HG03520 (cell line): ENCODE data around the gene FAM222B.
"Not testable (repeated sequence)": the region's sequence is repeated elsewhere in the genome, so short reads cannot be mapped to it uniquely, and the experiment has no call there.

Experiments
- ATAC-seq: cut with Tn5 transposase; IDR thresholded peaks from one replicate; pipeline ENCODE4 v1.9.1; 2021; ENCODE audit warnings: mild to moderate bottlenecking, moderate library complexity; ENCODE audit not compliant: unreplicated experiment

The FAM222B gene

DNA sequence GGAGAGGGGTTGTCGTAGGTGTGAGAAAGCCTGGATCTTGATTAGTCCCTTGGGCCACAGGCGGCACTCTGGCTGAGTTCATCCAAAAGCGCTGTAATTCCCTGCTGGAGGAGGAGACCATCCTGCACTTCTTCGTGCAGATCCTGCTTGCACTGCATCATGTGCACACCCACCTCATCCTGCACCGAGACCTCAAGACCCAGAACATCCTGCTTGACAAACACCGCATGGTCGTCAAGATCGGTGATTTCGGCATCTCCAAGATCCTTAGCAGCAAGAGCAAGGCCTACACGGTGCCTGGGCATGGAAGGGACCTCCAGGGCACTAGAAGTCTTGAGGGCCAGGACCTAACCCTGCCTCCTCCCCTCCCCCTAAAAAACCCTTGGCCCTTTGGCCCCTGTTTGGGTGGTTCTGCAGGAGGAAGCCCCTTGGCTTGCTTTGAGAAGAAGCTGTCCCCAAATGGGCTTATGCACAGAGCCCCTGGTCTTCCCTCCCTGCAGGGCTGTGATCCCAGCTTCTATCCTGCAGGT is 107.8 kb downstream of the FAM222B start:
- ATAC-seq, result no peak

DNA sequence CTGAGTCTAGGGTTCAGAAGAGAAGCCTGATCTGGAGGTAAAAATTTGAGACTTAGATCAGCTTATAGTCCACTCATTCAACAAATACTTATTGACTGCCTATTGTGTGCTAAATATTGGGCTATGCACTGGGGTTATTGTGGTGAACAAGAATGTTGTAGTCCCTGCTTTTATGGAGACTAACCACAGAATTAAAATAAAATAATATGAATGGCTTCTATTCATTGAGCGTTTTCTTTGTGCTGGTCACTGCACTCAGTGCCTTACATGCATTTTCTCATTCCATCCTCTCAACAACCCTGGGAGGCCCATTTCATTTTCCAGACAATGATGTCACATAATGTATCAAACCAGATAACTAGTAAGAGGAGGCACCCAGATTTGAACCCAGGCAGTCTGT is 109.2 kb downstream of the FAM222B start:
- no peak for ATAC-seq

DNA sequence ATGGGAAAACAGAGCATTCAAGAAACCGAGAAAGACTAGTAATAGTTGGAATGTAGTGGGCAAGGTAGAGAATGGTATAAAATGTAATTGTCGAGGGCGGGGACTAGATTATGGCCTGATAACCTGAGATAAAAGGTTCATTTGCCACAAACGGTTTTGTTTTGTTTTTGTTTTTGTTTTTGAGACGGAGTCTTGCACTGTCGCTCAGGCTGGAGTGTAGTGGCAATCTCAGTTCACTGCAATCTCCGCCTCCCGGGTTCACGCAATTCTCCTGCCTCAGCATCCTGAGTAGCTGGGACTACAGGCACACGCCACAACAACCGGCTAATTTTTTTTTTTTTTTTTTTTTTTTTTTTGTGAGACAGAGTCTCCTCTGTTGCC is 112.7 kb downstream of the FAM222B start:
- no peak for ATAC-seq

DNA sequence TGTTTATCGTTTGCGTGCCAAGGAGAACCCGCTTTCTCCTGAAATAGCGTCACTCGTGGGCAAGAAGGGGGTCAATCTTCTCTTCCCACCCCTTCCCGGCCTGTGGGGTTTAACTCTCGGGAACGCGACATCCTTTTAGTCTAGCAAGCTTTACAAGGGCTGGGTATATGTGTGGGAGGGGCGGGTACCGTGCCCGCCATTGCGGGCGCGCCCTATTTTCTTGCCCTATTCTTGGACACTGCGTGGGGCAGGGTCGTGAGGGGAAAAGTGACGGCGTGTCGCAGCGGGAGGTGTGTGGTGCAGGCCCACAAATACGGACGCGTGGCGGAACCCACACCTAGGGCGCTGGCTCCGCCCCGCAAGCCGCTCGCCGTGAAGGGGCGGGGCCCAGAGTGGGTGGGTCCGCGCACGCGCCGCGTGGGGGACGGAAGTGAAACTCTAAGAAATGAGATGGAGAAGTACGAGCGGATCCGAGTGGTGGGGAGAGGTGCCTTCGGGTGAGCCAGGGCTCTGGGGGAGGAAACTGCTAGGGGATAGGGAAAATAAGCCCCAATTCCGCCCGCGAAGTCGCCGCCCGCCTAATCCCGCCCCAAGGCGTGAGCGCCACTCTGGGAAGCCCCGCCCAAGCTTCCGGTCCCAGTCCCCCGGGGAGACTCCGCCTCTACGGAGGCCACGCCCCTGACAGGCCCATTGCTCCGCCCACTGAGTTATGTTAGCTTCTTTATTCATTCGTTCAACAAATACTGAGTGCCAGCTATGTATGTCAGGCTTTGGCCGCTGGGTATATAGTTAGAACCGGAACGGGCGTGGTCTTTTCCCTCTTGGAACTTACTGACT is 114.0 kb downstream of the FAM222B start, which contains the start of gene NEK8:
Gene NEK8 (plus strand): TSS at position 425 of the 837 bp plus-strand sequence. CDS start 26 bp downstream, at position 451.
- ATAC-seq, result peak; percentile 27

DNA sequence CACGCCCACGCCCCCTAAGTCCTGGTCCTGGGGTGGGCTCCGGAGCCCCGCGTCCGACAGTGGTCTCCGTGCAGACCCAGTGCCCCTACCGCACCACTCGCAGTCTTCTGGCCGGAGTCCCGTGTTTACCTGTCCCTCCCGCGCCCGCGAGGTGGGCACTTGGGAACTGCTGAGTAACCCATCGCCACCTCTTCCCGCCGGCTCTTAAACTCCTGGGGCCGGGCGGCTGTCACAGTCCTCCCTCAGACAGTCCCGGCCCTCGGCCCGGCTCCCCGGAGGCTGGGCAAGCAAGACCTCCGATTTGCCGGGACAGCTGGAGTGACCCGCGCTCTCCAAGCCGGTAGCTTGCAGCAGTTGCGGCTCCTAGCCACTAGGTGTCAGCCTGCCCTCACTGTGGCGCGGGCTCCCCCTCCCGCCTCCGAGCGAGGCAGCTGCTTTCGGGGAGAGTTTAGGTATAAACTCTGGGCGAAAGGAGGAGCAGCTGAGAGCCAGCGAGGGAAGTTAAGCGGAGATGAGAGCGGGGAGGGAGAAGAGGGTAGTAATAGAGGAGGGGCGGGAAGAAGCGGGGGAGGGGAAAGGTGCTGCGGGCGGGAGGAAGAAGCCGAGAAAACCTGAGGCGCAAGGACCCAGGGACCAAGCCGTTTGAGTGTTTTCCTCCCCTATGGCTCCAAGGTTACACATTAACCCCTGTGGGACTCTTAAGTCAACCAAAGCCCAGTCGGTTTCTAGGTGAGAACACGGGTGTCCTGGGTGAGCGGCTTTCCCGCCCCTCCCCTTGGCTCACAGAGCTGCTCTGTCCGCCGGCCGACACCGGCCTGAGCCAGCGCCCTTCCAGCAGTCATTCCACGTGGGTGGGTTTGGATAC is 115.7 kb downstream of the FAM222B start:
- ATAC-seq, result peak; percentile 31

DNA sequence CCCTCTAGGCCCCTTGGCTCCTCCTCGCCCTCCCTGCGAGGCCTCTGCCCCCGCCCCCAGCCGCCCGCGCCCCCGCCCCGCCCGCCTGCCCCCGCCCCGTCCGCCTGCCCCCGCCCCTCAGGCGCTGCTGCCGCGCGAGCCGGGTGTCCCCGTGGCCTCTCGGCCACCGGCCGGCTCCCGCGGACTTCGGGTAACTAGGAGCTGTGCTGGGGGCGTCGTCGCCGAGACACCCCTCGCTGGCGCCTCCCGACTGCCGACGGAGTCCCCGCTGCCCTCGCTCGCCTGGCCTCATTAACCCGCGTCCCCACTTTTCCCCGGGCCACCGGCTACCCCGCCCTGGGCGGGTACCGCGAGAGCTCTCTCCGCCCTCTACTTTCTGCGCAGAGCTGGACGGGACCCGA is 116.4 kb downstream of the FAM222B start, which contains the start of gene TLCD1:
Gene TLCD1 (minus strand): TSS at position 8 of the 401 bp plus-strand sequence. CDS start 136 bp downstream, outside the sequence.
- ATAC-seq, result no peak

DNA sequence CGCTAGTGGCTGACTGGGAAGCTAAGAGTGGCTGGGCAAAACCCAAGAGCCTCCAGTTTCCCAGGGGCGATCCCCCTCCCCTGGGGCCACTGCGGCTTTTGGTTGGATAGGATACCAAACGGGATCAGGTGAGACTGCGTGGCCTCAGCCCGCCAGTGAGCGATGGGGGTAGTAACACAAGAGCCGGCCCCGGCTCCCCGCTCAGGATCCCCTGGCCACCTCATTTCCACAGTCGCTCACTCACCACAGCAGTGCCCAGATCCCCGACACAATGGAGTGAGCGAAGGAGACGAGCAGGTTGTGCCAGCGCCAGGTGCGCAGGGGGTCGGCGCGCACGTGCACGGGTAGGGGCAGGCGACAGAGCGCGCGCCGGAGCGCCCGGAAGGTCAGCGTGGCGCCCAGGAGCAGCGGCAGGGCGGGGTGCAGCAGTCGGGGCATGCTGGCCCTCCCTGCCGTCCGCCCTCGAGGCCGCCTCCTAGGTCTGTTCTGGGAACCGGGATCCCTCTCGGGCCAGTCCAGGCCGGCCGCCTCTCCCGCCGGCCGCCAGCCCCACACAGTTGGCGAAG is 116.8 kb downstream of the FAM222B start:
- ATAC-seq, result no peak

DNA sequence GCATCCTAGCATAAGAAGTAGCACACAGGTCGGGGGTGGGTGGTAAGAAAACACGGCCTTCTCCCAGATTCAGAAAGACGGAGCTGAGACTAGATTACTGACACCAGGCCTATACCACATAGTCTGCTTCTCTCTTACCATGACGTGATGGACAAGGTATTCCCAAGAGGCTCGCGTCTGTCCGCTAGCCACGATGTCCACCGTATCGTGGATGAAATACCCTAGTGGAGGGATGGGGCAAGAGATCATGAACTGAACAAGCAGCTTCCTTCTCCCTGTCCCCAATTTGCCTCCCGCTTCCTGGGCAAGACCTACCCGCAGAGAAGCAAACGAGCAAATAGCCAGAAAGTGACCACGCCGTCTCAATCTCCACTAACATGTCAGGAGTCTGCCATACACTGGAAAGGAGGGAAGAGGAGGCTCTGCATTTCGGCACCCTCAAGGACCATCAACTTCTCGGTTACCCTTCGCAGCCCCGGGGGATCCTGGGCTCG is 117.4 kb downstream of the FAM222B start:
- no peak for ATAC-seq

DNA sequence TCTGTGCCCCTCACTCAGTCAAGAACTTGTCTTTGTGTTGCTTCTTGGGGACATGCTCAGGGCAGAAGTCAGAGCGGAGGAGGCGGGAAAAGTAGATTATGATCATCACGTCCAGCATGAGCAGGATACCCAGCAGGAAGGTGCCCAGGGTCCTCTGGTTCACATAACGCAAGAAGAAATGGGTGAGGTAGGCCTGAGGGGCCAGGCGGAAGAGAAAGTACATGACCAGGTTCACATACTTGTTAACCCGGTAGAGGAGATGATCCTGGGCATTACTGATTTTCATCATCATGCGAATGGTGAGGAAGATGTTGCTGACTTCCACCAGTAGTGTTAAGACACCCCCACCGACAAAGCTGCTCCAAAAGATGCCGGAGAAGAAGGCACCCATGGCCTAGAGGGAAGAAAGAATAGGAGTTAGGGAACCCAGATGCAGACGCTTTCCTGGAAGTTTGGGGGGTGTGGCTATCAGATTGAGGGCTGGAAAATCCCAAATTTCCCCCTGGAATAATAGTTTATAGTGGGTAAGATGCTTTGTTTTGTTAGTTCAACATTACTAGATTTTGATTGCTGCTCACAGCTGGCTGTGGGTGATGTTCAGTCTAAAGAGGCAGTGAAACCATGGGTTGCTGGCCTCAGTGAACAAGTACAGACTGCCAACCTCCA is 118.0 kb downstream of the FAM222B start:
- no peak for ATAC-seq

DNA sequence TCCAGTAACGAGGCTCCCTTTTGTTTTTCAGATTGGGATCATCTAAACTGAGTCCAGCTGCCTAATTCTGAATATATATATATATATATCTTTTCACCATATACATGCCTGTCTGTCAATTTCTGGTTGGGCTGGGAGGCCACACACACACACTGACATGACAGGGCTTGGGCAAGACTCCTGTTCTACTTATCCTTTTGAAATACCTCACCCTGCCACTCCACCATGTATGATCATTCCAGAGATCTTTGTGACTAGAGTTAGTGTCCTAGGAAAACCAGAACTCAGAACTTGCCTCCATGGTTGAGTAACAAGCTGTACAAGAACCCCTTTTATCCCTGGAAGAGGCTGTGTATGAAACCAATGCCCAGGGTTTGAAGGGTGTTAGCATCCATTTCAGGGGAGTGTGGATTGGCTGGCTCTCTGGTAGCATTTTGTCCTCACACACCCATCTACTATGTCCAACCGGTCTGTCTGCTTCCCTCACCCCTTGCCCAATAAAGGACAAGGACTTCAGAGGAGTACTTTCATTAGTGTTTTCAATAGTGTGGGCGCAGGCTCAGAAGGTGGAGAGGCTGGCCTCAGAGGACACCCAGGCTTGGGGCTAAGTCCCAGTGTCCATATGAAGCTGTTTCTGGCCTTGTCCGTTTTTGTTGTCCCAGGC is 118.6 kb downstream of the FAM222B start:
- not testable (repeated sequence) for ATAC-seq

DNA sequence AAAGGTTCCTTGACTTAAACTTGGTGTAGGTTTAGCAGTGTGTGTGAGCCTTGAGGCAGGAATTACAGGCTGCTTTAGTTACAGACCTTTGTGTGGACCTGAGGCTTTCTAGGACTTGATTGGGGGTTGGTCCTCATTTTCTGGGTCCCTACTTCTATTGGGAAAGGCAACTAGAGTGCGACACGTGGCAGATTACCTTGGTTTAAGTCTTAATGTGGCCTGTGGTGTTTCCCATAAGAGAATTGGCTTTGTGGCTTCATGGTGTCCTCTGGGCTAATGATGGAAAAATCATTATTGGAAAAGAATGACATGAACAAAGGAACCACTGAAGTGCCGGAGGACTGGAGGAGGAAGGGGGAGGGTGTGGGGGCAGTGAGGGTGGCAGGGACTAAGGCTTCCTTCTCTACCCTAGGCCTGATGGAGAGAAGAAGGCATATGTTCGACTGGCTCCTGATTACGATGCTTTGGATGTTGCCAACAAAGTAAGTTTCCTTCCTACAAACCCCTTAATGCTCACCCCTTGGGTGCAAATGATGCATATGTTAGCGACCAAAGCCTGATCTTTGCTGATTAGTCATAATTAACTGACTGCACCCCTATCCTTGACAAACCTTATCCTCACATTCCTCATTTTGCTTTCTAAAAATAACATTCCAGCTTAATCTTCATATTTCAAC is 119.3 kb downstream of the FAM222B start:
- ATAC-seq, result no peak

DNA sequence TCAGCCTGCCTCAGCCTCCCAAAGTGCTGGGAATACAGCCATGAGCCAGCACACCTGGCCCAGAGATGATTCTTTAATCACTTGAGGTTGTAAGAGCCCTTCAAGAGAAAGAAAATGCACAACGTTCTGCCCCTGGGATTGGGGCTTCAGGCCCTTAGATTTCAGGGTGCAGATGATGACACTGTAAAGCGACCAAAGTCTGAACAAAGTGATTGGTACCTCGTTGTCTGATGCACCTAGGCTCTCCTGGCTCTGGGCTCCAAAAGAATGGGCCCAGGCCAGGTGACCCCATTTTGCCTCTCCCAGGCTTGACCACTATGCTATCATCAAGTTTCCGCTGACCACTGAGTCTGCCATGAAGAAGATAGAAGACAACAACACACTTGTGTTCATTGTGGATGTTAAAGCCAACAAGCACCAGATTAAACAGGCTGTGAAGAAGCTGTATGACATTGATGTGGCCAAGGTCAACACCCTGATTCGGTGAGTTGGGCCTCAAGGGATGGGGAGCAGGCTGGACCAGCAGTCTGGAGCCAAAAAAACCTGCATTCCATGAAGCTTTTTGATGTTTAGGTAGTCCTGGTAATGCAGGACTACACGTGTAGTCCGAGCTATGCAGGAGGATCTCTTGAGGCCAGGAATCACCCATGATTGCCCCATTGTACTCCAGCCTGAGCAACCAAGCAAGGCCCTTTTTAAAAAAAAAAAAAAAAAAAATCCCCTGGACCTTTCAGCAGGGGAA is 120.0 kb downstream of the FAM222B start:
- ATAC-seq, result no peak

DNA sequence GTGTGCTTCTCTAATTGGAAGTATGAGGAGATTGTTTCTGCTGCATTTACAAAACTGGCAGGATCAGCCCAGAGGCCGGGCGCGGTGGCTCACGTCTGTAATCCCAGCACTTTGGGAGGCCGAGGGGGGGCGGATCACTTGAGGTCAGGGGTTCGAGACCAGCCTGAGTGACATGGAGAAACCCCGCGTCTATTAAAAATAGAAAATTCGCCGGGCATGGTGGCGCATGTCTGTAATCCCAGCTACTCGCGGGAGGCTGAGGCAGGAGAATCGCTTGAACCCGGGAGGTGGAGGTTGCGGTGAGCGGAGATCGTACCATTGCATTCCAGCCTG is 121.6 kb downstream of the FAM222B start:
- ATAC-seq, result not testable (repeated sequence)

DNA sequence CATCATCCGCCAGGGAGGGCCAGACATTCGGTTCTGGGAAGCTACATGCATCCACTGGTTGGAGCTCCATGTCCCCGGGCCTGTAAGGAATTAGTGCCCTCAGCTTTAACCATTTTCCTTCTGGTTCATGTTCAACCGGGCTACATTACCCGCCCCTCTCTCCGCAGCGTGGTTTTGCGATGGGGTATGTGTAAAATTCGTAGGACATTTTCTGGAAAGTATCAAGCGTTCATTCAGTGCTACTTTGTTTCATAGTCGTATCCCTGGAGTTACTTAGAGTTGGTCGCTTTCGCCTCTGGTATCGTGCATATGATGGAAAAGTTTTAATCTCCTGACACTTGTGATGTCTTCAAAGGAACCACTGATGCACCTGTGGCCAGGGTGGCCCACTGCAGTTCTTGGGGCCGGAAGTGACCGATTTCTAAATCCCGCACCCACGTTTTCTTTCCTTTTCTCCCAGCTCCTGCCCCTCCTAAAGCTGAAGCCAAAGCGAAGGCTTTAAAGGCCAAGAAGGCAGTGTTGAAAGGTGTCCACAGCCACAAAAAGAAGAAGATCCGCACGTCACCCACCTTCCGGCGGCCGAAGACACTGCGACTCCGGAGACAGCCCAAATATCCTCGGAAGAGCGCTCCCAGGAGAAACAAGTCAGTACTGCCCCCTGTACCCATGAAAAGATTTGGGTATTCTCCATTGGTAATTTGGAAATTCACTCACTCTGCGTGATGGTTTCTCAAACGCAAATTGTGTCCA is 122.2 kb downstream of the FAM222B start:
- ATAC-seq, result no peak

DNA sequence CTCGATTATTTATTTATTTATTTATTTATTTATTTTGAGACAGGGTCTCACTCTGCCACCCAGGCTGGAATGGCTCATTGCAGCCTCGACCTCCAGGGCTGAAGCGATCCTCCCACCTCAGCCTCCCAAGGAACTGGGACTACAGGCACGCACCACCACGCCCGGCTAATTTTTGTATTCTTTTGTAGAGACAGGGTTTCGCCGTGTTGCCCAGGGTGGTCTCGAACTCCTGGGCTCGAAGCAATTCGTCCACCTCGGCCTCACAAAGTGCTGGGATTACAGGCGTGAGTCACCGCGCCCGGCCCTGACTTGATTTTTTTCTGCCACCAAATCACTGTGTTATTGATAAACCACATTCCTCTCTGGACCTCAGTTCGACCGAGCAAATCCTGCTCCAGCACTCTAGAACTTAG is 123.6 kb downstream of the FAM222B start:
- ATAC-seq, result no peak

DNA sequence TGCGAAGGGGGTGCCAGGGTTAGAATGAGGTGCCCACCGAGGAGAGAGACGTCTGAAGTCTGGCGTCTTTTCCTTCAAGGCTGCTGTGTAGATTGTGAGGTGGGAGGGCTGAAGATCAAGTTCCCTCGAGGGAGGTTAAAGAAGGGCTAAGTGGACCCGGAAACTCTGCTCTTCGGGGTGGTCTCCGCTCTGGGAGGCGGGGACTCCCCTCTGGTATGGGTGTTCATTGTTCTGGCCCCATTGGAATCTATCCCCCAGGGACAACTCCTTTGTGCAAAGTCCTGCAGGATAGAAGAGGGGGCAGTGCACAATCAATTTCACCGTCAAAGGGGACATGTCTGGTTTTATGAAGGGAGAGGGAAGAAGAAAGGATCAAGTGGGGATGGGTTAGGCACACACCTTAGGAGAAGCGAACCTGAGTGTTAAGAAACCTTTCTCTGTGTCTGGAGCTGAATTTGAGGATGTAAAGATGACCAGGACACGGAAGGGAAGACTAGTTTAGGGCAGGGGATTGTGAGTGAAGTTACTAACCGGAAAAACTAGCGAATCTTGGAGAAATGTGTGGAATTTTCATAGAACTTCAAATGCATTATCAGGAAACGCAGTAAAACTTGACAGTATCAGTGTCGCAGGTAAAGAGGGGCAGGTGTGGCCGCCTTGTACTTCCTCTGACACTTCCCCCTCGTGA is 124.1 kb downstream of the FAM222B start:
- no peak for ATAC-seq

DNA sequence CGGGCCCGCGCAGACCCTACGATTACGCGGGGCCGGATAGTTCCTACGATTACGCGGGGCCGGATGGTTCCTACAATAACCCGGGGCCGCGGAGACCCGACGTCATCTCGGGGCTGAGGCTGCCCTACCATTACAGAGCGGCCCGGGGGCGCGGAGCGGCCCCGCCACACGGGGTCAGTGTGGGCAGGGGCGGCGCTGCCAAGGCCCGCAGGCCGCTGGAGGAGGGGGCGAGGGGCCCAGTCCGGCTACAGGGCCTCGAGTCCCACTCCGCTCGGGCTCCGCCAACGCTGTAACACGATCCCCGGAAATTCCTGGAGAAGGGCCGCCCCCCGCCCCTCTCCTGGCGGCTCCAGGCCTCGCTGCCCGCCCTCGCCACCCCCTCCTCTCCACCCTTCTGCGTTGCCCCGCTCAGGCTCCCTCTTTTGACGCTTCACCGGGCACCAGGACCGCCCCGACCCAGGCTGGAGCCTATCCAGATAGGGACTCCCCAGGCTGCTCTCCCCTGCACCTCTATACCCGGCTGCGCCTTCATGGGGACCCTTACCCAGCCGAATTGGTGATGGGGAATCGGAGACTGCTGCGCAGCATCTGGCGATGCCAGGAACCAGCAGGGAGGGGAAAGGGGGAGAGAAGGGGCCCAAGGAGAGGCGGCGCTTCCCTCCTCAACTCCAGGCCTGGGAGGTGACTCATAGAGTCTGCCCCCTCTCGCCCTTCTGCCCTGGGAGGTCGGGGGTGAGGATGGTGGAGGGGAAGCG is 124.8 kb downstream of the FAM222B start, which contains the start of gene RAB34:
Gene RAB34 (minus strand): TSS at position 291 of the 755 bp plus-strand sequence. CDS start 602 bp downstream, outside the sequence.
- no peak for ATAC-seq
